HG02884 (cell line): ENCODE data around the gene MAP3K5.
"Not testable (repeated sequence)": the region's sequence is repeated elsewhere in the genome, so short reads cannot be mapped to it uniquely, and the experiment has no call there.

ENCODE experiments used
- ATAC-seq: cut with Tn5 transposase; IDR thresholded peaks from one replicate; pipeline ENCODE4 v1.9.1; 2021; ENCODE audit warnings: mild to moderate bottlenecking, moderate library complexity; ENCODE audit not compliant: unreplicated experiment

Gene MAP3K5

DNA sequence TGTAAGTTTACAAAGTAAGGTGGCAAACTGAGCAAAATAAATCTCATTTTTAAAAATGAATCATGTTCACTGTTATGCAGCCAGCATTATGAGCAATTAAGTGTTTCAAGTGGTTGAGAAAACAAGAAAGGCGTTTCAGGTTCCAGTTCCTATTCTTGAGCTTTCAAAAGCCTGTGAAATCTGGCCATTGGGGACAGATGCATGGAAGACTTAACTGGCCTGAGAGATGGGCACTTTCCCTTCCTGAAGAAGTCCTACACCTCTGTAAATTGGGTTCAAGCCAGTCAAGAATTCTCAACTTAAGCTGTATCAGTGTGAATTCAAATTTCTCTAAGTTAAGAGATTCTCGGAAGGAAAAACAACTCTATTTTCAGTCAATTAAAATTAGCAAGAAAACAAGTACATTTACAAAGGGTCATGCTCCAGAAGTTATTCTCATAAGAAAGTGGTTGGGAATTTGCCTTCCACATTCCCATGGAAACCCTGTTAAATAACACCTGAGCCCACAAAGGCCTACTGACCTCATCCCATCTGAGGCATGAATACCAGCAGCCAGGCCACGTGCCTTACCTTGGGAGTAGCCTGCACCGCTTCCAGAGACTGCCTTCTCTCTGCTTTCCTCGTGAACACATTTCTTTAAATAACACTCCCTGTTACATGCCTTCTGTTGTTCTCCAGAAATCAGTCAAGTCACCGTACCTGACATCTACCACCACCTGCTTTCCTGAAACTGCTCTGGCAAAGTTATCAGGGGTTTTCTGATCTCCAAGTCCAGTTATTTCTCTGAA is 19.4 kb downstream of the MAP3K5 start:
- peak; percentile 64 for ATAC-seq

- no peak for ATAC-seq
These were observed 21.0 kb downstream of the MAP3K5 start for GRCh38 chr6:136771306-136771705.

- ATAC-seq = no peak
These were observed 22.5 kb downstream of the MAP3K5 start for GRCh38 chr6:136769759-136770158.

DNA sequence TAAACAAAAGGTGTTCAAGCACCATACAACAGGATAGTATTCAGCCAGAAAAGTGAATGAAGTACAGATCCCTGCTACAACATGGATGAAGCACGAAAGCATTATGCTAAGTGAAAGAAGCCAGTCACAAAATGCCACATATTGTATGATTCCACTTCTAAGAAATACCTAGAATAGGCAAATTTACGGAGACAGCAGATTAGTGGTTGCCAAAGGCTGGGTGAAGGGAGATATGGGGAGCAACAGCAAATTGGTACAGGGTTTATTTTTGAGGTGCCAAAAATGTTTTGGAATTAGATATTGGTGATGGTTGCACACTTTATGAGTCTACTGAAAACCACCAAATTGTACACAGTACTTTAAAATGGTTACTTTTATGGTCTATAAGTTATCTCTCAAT is 23.2 kb downstream of the MAP3K5 start:
- no peak for ATAC-seq

- ATAC-seq = no peak
These were observed 24.5 kb downstream of the MAP3K5 start for GRCh38 chr6:136767570-136768309.

DNA sequence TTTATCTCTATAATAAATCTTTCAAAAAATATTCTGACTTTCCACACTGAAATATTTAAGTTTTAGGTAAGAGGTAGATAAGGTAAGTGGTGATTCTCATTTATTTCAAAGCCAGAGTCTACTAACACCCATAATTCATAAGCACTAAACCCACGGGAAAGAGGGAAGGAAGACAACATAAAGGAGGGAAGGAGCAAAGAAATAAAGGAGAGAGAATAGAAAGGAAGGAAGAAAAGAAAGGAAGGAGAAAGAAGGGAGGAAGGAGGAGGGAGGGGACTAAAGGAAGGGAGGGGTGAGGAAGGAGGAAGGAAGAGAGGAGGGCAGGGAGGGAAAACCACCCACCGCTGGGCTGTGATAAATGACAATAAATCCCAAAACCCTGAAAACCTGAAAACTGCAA is 25.2 kb downstream of the MAP3K5 start:
- ATAC-seq = no peak

DNA sequence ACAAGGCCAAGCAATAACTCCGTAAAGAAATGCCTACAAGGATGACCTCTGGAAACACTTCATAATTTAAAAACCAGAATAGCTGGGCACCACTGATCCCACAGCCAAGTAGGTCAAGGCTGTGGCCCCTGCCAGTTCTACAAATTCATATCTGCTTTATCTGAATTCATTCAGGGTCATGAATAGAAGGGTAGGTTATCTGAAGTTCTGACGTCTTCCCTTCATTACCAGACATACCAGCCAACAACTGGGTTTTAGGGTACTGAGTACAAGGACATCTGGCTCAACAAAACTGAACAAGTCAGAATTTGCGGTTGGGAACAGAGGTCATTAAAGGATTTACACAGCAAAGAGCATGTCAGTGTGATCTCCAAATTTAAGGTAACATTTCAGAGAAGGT is 26.0 kb downstream of the MAP3K5 start:
- no peak for ATAC-seq

DNA sequence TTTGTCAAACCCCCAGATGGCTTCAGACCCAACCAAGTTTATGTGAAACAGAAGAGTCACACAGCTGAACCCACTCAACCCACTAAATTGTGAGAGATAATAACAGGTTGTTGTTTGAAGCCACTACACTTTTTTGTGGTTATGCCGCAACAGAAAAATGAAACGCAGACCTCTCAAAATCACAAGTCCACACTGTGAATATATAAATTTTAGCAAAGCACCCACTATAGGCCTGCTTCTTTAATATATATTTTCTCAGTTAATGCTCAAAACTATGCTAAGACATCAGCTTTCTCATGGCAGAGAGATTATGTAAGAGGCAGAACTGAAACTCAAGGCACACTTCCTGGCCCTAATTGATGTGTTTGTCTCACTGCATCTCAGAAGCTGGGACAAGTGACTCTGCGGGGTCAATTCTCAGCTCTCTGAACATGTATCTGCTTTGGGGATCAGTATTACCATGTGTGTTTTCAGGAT is 27.7 kb downstream of the MAP3K5 start:
- ATAC-seq = peak; percentile 44

DNA sequence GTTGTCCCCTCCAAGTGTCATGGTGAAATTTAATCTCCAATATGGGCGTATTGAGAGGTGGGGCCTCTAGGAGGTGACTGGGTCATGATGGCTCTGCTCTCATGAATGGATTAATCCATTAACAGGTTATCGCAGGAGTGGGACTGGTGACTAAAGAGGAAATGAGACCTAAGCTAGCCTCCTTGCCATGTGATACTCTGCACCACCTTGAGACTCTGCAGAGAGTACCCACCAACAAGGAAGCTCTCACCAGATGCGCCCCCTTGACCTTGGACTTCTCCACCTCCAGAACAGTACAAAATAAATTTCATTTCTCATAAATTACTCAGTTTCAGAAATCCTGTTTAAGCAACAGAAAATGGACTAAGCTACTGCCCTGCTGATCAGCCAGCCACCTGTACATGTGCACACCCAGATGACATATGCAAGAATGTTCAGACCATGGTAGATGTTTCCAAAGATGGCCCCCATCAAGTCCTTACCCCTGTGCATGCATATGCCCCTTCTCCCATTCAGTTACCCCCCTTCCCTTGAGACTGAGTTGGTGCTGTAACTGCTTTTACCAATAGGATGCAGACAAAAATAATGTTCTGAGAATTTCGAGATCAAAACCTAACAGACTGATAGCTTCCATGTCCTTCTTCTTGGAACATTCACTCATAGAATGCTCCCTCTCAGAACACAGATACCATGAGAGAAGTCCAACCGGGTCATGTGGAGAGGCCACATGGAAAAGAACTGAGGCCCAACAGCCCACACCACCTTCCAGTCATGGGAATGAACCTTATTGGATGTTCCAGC is 28.4 kb downstream of the MAP3K5 start:
- ATAC-seq = peak; percentile 26

DNA sequence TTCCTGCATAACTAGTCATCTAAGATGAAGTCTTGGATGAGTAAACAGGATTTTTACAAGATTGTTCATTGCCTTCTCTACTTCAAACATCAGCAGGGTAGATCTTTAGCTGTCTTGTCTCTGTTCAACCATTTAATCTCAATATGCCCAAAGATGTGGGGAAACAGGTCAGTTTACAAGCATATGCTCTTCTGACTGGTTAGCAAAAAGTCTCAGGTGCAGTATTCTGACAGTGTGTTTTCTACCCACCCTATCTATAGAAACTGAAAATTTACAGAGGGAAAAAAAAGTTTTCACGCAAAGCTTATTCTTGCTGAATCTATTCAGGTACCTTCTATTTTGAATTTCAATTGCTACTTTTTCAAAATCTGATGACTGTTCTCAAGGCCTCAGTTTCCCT is 29.0 kb downstream of the MAP3K5 start:
- peak; percentile 29 for ATAC-seq

GRCh38 chr6:136762022-136762975 is 30.0 kb downstream of the MAP3K5 start:
- ATAC-seq = no peak

- peak; percentile 28 for ATAC-seq
These were observed 30.9 kb downstream of the MAP3K5 start for GRCh38 chr6:136761227-136761922.

DNA sequence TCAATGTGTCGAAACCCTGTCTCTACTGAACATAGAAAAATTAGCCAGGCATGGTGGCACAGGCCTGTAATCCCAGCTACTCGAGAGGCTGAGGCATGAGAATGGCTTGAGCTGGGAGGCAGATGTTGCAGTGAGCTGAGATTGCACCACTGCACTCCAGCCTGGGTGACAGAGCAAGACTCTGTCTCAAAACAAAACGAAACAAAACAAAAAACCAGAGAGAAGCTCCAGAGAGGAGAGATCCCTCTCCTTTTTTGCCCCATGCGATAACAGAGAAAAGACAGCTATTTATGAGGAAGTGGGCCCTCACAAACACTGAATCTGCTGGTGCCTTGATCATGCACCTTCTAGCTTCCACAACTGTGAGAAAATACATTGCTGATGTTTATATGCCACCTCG is 31.5 kb downstream of the MAP3K5 start:
- not testable (repeated sequence) for ATAC-seq

GRCh38 chr6:136757150-136757549 is 35.1 kb downstream of the MAP3K5 start:
- ATAC-seq = no peak

- no peak for ATAC-seq
These were observed 37.5 kb downstream of the MAP3K5 start for GRCh38 chr6:136754820-136755219.

- ATAC-seq = no peak
These were observed 38.7 kb downstream of the MAP3K5 start for GRCh38 chr6:136753624-136754023.

GRCh38 chr6:136752554-136752953 is 39.7 kb downstream of the MAP3K5 start:
- ATAC-seq = no peak

- ATAC-seq = no peak
These were observed 40.3 kb downstream of the MAP3K5 start for GRCh38 chr6:136751991-136752390.

- ATAC-seq = peak; percentile 91
These were observed 40.7 kb downstream of the MAP3K5 start for GRCh38 chr6:136751522-136751956.
